Activated CD8-positive, alpha-beta memory T cell treated with anti-CD3 and anti-CD28 coated beads for 48 hours (primary cell): ENCODE results near the gene PDGFA.

Experiments
- DNase-seq, 3 experiments: peaks; one replicate each; pipeline ENCODE4 v3.0.0-alpha.2; 2020; ENCODE audit warnings: low read depth in 2 of 3, low spot score in 2 of 3

Gene PDGFA

DNA sequence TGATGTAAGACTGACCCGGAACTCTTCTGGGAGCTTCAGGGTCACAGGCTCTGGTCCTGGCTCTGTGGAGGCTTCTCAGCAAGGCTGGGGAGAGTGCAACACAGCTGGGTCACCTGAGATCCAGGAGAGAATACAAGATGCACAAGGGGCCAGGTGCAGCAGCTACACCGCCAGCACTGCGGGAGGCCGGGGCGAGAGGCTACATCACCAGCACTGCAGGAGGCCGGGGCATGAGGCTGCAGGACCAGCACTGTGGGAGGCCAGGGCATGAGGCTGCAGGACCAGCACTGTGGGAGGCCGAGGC, 44.3 kb downstream of the PDGFA start:
- no peak for DNase-seq

DNA sequence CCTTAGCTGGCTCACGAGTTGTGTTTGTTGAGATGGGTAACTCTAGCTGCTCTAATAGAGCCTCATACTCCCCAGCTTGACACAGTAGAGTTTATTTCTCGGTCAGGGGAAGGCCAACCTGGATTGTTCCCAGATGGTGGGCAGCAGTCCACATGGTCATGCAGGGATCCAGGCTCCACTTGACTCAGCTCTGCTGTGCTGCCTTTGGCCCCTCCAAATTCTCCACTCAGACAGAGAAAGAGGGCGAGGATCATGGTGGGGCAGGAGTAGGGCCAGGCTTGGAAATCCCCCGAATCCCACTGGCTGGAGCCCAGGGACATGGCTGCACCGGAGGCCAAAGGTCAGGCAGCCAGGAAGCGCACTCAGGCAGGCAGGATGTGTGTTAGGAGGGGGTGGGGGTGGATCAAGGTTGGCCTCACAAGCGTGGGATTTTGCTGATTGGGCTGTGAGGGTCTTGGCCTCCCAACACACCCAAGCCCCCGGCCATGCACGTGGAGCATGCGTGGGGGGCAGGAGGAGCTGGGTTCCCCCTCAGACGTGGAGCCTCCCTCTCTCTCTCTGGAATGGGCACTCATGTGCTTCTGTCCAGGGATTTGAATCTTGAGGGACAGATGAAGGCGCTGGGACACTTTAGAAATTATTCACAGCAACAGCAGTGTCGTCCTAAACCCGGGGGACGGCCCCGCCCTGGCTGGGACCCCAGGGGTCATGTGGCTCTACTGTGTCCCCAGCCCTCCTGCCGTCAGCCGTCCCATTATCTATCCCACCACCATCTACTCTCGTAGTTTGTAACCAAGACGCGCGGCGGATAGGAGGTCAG, 44.8 kb downstream of the PDGFA start:
- no peak for DNase-seq

GRCh38 chr7:473870-474604, 45.6 kb downstream of the PDGFA start:
- DNase-seq = no peak

- DNase-seq = no peak
These were observed 46.4 kb downstream of the PDGFA start for GRCh38 chr7:473211-473734.

DNA sequence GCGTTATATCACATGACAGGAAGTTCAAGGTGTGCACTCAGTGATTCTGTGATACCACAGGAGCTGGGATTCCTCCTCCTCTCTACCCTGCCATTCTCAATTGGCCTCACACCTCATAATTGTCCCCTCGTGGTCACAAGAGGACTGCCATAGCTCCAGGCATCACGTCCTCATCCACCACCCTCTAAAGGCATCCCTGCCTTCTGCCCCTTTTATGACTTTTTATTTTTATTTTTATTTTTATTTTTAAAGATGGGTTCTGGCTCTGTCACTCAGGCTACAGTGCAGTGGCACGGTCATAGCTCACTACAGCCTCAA, 47.0 kb downstream of the PDGFA start:
- DNase-seq = no peak

DNA sequence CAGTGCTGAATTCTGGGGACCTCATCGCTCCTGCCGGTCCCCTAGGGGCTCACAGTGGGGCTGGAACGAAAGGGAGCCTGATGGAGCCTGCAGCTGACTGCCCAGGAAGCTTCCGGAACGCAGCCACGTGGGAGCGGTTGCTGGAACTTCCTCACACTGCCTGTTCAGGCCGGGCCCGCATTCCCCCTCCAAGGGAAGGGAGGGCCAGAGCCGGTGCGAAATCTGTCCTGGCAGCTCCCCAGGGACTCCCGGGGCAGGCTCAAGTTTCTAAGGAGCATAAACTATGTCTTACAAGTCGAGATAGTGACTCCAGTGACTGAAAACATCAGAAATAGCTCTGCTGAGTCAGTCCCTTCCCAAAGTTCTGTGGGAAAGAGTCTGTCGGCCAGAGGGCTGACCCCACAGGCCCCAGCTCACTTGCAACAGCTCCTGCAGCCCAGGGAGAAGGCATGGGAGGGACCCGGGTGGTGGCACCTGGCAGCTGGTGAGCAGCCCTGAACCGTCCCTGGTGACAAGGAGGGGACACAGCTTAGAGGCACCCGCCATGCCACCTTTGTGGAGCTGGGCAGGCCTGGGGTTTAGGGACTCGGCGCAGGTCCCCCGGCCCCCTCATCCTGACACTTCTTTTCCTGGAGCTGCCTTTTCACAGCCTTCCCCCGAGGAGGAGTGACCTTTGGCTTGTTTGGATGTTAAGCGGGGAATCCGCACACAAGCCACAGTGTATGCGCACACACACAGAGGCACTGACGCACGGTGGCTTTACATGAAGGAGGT, 47.6 kb downstream of the PDGFA start:
- no peak for DNase-seq

GRCh38 chr7:471191-471865, 48.3 kb downstream of the PDGFA start:
- no peak for DNase-seq

- DNase-seq = no peak
These were observed 50.1 kb downstream of the PDGFA start for GRCh38 chr7:469563-469961.

- no peak for DNase-seq
These were observed 50.7 kb downstream of the PDGFA start for GRCh38 chr7:468681-469562.

DNA sequence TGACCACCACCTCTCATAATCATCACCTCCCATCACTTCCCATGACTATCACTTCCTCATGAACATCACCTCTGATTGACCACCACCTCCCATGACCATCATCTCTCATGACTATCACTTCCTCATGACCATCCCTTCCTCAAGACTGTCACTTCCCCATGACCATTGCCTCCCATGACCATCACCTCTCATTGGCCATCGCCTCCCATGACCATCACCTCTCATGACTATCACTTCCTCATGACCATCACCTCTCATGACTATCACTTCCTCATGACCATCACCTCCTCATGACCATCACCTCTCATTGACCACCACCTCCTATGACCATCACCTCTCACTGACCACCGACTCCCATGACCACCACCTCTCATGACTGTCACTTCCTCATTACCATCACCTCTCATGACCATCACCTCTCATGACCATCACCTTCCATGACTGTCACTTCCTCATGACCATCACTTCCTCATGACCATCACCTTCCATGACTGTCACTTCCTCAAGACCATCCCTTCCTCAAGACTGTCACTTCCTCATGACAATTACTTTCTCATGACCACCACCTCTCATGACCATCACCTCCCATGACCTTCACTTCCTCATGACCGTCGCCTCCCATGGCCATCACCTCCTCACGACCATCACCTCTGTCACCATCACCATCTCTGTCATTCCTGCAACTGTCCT, 51.6 kb downstream of the PDGFA start:
- DNase-seq = no peak

- no peak for DNase-seq
These were observed 52.2 kb downstream of the PDGFA start for GRCh38 chr7:467393-467828.

DNA sequence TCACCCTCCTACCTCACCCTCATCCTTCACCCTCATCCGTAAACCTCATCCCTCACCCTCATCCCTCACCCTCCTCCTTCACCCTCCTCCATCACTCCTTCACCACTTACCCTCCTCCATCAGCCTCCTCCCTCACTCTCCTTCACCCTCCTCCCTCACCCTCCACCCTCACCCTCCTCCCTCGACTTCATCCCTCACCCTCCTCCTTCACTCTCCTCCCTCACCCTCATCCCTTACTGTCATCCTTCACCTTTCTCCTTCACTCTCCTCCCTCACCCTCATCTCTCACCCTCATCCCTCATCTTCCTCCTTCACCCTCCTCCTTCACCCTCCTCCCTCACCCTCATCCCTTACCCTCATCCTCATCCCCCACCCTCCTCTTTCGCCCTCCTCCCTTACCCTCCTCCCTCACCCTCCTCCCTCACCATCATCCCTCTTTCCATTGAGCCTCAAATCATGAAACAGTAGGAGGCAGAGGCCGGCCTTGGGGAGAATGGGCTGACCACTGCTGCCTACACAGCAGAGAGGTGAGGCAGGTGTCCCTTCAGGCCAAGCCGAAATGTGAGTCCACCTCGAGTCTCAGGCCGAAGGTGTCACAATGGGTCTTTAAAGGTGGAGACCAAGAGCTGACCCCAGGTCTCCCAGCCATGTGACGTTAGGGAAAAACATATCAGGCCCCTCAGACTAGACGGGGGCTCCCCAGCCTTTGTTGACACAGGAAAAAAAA, 53.0 kb downstream of the PDGFA start:
- DNase-seq = no peak

DNA sequence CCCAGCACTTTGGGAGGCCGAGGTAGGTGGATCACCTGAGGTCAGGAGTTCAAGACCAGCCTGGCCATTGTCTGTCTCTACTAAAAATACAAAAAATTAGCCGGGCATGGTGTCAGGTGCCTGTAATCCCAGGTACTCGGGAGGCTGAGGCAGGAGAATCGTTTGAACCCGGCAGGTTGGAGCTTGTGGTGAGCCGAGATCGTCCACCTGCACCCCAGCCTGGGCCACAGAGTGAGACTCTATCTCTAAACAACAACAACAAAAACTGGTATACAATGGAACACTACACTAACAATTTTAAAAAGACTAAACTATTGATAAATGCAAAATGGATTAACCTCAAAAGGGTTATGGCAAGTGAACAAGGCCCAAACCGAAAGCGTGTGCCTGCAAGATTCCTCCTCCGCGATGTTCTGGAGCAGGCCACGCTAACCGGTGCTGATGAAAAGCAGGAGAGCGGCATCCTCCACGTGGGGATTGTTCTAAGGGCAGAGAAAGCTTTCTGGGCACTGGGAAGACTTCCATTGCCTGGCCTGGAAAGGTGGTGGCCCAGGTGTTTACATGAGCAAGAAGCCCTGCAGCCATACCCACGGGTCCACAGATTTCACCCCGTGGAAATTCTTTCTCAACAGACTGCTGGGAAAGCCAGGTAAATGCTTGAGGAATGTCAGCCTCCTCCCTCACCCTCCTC, 53.8 kb downstream of the PDGFA start:
- no peak for DNase-seq

- DNase-seq = no peak
These were observed 54.9 kb downstream of the PDGFA start for GRCh38 chr7:464454-465401.

GRCh38 chr7:463817-464453, 55.7 kb downstream of the PDGFA start:
- DNase-seq = no peak

GRCh38 chr7:463362-463781, 56.3 kb downstream of the PDGFA start:
- no peak for DNase-seq
